AG09319 (cell line): ENCODE measurements around the gene C1QA.

Experiments used
- DNase-seq: peaks from one replicate; pipeline ENCODE4 v3.0.0-alpha.2; 2010; ENCODE audit warnings: low read depth; ENCODE audit errors: extremely low read depth
- CTCF ChIP-seq: IDR thresholded peaks from 2 replicates; pipeline ENCODE4 v1.5.1; 2011; ENCODE audit warnings: low read depth, mild to moderate bottlenecking, inconsistent platforms, low read length, moderate library complexity

The C1QA gene

DNA sequence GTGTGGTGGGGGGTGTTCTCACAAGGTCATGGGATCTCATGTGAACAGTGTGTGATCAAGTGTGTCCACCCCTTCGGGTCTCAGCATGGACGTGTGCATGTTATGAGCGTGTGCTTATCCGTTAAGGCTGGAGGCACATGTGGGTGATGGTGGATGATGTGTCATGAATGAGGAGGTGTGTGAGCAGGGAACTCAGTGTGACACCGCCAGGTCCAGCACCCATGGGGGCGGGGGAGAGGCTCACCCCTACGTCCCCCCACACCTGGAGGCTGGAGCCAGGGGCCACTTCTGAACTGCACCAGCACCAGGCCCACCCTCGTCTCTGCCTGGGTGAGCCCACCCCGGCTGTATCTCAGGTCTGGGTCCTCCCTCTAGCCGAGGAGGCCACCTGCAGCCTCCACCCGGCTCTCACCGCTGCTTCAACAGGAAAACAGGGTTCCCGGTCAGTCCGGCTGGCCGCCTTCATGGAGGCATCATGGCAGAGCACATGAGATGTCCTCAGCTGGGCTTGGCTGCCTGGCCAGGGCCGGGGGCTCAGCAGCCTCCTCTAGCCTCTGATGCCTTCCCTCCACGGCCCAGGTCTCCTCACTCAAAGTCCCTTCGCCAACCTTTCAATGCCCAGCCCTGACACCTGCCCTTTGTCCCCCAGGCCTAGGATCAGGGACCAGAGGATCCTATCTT is 34.2 kb upstream of the C1QA start:
- DNase-seq = no peak

DNA sequence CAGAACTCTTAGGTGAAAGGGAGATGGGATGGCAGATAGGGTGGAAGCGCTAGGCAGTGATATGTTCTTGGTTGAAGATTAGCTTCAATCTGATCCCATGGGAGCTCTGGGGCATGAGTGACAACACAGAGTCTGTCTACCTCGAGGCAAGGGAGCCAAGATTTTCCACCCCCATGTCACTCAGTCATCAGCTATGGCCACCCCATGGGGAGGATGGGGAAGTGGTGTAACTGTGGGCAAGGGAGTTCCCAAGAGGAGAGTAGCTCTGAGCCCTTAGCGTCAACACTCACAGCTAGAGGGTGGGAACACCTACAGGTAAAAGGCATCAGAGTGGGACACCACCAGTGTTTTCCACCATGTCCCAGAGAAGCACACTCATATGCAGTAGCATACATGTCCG is 30.3 kb upstream of the C1QA start:
- no peak for TF ChIP-seq CTCF
- DNase-seq = no peak

More for the DNA sequence above, 34.2 kb upstream of the C1QA start:
- no peak for TF ChIP-seq CTCF

GRCh38 chr1:22607154-22607553 is 29.3 kb upstream of the C1QA start:
- no peak for DNase-seq
- TF ChIP-seq CTCF = no peak

GRCh38 chr1:22608361-22608760 is 28.1 kb upstream of the C1QA start:
- DNase-seq = no peak
- no peak for TF ChIP-seq CTCF

DNA sequence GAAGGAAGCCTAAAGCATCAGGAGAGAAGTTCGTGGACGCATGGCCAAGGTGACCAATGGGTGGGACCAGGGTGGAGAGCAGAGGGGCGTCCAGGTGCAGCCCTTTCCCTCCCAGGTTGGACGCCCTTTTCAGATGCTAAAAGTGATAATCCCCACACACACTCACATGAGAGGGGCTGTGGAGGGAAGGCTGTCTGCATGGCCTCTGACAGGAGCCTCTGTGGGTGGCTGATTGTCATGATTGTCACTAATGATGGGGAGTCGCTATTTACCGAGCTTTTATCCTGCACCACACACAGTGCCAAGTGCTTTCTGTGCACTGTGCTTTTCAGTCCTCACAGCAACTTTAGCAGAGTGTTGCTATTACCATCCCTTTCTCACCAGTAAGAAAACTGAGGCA is 27.1 kb upstream of the C1QA start:
- no peak for TF ChIP-seq CTCF
- no peak for DNase-seq

DNA sequence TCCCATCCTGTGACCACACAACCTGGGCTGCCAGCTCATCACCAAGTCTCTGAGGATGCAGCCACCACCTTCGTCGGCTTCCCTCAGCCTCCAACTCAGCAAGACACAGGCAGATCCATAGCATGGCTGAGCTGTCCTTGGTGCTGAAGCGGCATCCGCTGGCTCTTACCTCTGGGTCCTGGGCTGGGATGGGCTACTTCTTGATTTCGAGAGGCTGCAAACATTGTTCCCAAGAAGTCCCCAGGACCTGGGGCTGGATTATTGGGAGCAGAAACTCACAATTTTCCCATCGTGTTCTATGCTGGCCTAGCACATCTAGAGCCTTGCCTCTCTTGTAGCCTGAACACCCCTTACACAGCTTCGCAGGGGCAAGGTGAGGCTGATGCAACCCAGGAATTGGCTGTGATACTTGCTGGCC is 24.9 kb upstream of the C1QA start:
- TF ChIP-seq CTCF = no peak
- DNase-seq = peak; percentile 3

GRCh38 chr1:22612671-22613571 is 23.5 kb upstream of the C1QA start:
- no peak for TF ChIP-seq CTCF
- no peak for DNase-seq
